Sigmoid colon (tissue), 7 donors: Measurements from ENCODE around the gene BCL7C. TPM values are rescaled to one million over a fixed set of nuclear protein-coding genes. Genes with fewer than 3 reads are reported as not detected.

Experiments
- DNase-seq: peaks from one replicate; pipeline ENCODE4 v3.0.0-alpha.2; 2019
- H3K27ac ChIP-seq, 4 donors: fragments of 200-600 bp; sonication (generic); one replicate each; pipeline ENCODE4 v1.5.1; 2016 to 2019; ENCODE audit warnings: mild to moderate bottlenecking in 1 of 4
- H3K27me3 ChIP-seq, 3 donors: fragments of 200-600 bp; sonication (generic); one replicate each; pipeline ENCODE4 v1.5.1; 2019; ENCODE audit warnings: mild to moderate bottlenecking in 1 of 3
- H3K36me3 ChIP-seq, 4 donors: fragments of 200-600 bp; sonication (generic); one replicate each; pipeline ENCODE4 v1.5.1; 2016 to 2019
- H3K4me1 ChIP-seq, 4 donors: fragments of 200-600 bp; sonication (generic); one replicate each; pipeline ENCODE4 v1.5.1; 2017 to 2019
- H3K4me3 ChIP-seq, 4 donors: fragments of 200-600 bp; sonication (generic); one replicate each; pipeline ENCODE4 v1.5.1; 2017 to 2019; ENCODE audit warnings: mild to moderate bottlenecking in 2 of 4, moderate library complexity in 1 of 4
- H3K9me3 ChIP-seq, 4 donors: fragments of 200-600 bp in 3 of 4; sonication (generic) in 3 of 4; one replicate each; pipeline versions ENCODE4 v1.5.1 to v1.6.1; 2013 to 2019
- CTCF ChIP-seq, 4 experiments: fragments of 450-650 bp in 3 of 4; fragments of 200-600 bp in 1 of 4; IDR thresholded peaks; one replicate each; pipeline ENCODE4 v1.5.1; 2016 to 2019; ENCODE audit warnings: antibody characterized with exemption in 4 of 4, mild to moderate bottlenecking in 3 of 4, moderate library complexity in 2 of 4
- EP300 ChIP-seq, 4 donors: sonication (generic); formaldehyde crosslinking; IDR thresholded peaks; one replicate each; pipeline ENCODE4 v1.6.1; 2017; ENCODE audit warnings: antibody characterized with exemption in 4 of 4
- POLR2A ChIP-seq, 2 donors: fragments of 450-650 bp; IDR thresholded peaks; one replicate each; pipeline ENCODE4 v1.6.1; 2016; ENCODE audit warnings: antibody characterized with exemption in 2 of 2, mild to moderate bottlenecking in 2 of 2, moderate library complexity in 2 of 2
- POLR2AphosphoS5 ChIP-seq, 4 donors: sonication (generic); formaldehyde crosslinking; IDR thresholded peaks; one replicate each; pipeline ENCODE4 v1.6.1; 2017; ENCODE audit warnings: antibody characterized with exemption in 4 of 4
- WGBS, 2 donors: extraction: QIAGEN DNeasy Blood & Tissue Kit; methylation state at CpG; one replicate each; pipeline ENCODE4 v1.1.7; 2013; 5-methylcytosine and 5-hydroxymethylcytosine counted together
- intact Hi-C: fragments of 100-400 bp; cut with DNase I; formaldehyde crosslinking; loops from one replicate; pipeline ENCODE4 v1.15.1; 2023
- polyA plus RNA-seq, 3 donors: library from polyadenylated mRNA; stranded (reverse); fragments of 200-250 nt; gene quantifications; one replicate each; pipeline ENCODE4 v1.2.3, GENCODE V29; 2013
- total RNA-seq, 4 donors: library from RNA; depleted of rRNA; stranded (reverse); fragments of >200 nt; gene quantifications; one replicate each; pipeline ENCODE4 v1.1.0, GENCODE V29; 2016
- donor health status: healthy with polysubstance abuse.
- donor health status: Bipolar disorder and iron deficiency.
- donor health status: healthy.

The BCL7C gene
- total and polyA plus RNA-seq, 7 donors = 27.9 to 63.1 (median 45.7) TPM

- WGBS, 2 donors = 93 to 94% methylated on average over 4 of the region's 4 CpGs
- Histone ChIP-seq H3K36me3 (no peaks in the 10 kb centered on the region), H3K27ac (no peak overlapping the region), H3K4me3 (no peak overlapping the region), H3K9me3 (no peaks in the 10 kb centered on the region), H3K4me1 (peaks cover 0 to 10% (median 8%) of the 10 kb centered on the region in 4 donors), H3K27me3 (no peaks in the 10 kb centered on the region)
- intact Hi-C loops = no loop called here
- TF ChIP-seq POLR2AphosphoS5 (IDR thresholded peaks at IDR 0.05) = no peak
- no peak for TF ChIP-seq EP300 (IDR thresholded peaks at IDR 0.05)
- TF ChIP-seq POLR2A (IDR thresholded peaks at IDR 0.05) = no peak
- DNase-seq = no peak
Measured at GRCh38 chr16:30842971-30843370, 50.9 kb downstream of the BCL7C start.

GRCh38 chr16:30841332-30841731 lies 52.5 kb downstream of the BCL7C start:
- no peak for DNase-seq
- TF ChIP-seq POLR2AphosphoS5 (IDR thresholded peaks at IDR 0.05) (no peak), CTCF (IDR thresholded peaks at IDR 0.05) (no peak), POLR2A (IDR thresholded peaks at IDR 0.05) (no peak), EP300 (IDR thresholded peaks at IDR 0.05) (no peak)
- Histone ChIP-seq H3K36me3 (no peaks in the 10 kb centered on the region), H3K9me3 (no peaks in the 10 kb centered on the region), H3K27me3 (no peaks in the 10 kb centered on the region), H3K4me3 (no peak overlapping the region), H3K4me1 (peaks cover 0 to 10% (median 8%) of the 10 kb centered on the region in 4 donors), H3K27ac (no peak overlapping the region)
- intact Hi-C loops = no loop called here
- 96 to 97% methylated on average over 9 of the region's 9 CpGs for WGBS, 2 donors

- TF ChIP-seq POLR2A (IDR thresholded peaks at IDR 0.05) (no peak), CTCF (IDR thresholded peaks at IDR 0.05) (no peak), EP300 (IDR thresholded peaks at IDR 0.05) (no peak), POLR2AphosphoS5 (IDR thresholded peaks at IDR 0.05) (no peak)
- H3K27me3 ChIP-seq = no peaks in the 10 kb centered on the region
- DNase-seq = no peak
- WGBS, 2 donors = 79 to 86% methylated on average over 5 of the region's 5 CpGs
- no peak overlapping the region for H3K27ac ChIP-seq
- intact Hi-C loops = no loop called here
- peaks cover 0 to 9% (median 8%) of the 10 kb centered on the region in 4 donors for H3K4me1 ChIP-seq
- H3K9me3 ChIP-seq = no peaks in the 10 kb centered on the region
- H3K4me3 ChIP-seq = no peak overlapping the region
- H3K36me3 ChIP-seq = no peaks in the 10 kb centered on the region
Measured at GRCh38 chr16:30840611-30841010, 53.3 kb downstream of the BCL7C start.

- Histone ChIP-seq H3K36me3 (peaks cover 0 to 2% (median 0%) of the 10 kb centered on the region in 4 donors), H3K4me1 (no peaks in the 10 kb centered on the region), H3K9me3 (no peaks in the 10 kb centered on the region), H3K27me3 (no peaks in the 10 kb centered on the region), H3K4me3 (no peak overlapping the region), H3K27ac (no peak overlapping the region)
- 16 to 61% methylated on average over 5 of the region's 5 CpGs for WGBS, 2 donors
- intact Hi-C loops = no loop called here
- no peak for DNase-seq
- no peak for TF ChIP-seq EP300 (IDR thresholded peaks at IDR 0.05)
- TF ChIP-seq POLR2A (IDR thresholded peaks at IDR 0.05) = no peak
- no peak for TF ChIP-seq CTCF (IDR thresholded peaks at IDR 0.05)
- TF ChIP-seq POLR2AphosphoS5 (IDR thresholded peaks at IDR 0.05) = no peak
Measured at GRCh38 chr16:30839523-30840227, 54.2 kb downstream of the BCL7C start.

GRCh38 chr16:30838876-30839471 lies 54.9 kb downstream of the BCL7C start:
- H3K4me3 ChIP-seq = no peak overlapping the region
- no peaks in the 10 kb centered on the region for H3K4me1 ChIP-seq
- H3K27me3 ChIP-seq = no peaks in the 10 kb centered on the region
- TF ChIP-seq POLR2A (IDR thresholded peaks at IDR 0.05) = no peak
- no peak for TF ChIP-seq POLR2AphosphoS5 (IDR thresholded peaks at IDR 0.05)
- TF ChIP-seq EP300 (IDR thresholded peaks at IDR 0.05) = no peak
- no peak for TF ChIP-seq CTCF (IDR thresholded peaks at IDR 0.05)
- H3K36me3 ChIP-seq = peaks cover 0 to 8% (median 0%) of the 10 kb centered on the region in 4 donors
- intact Hi-C loops = no loop called here
- no peak for DNase-seq
- no peaks in the 10 kb centered on the region for H3K9me3 ChIP-seq
- no peak overlapping the region for H3K27ac ChIP-seq
- 44 to 73% methylated on average over 3 of the region's 3 CpGs for WGBS, 2 donors
